GM12872 (cell line): Measurements from ENCODE around the gene SMIM11.
A peak's percentile ranks its signal among the peaks of the same experiment; 100 is the strongest.
"Not testable (repeated sequence)": the region's sequence is repeated elsewhere in the genome, so short reads cannot be mapped to it uniquely, and the experiment has no call there.

Source experiments
- TF ChIP-seq, protein P1 (sequence below): IDR thresholded peaks from 3 replicates; pipeline ENCODE4 v1.5.1; 2011; ENCODE audit warnings: low read depth, mild to moderate bottlenecking, low read length, moderate library complexity; ENCODE audit not compliant: insufficient read depth

Gene SMIM11

DNA sequence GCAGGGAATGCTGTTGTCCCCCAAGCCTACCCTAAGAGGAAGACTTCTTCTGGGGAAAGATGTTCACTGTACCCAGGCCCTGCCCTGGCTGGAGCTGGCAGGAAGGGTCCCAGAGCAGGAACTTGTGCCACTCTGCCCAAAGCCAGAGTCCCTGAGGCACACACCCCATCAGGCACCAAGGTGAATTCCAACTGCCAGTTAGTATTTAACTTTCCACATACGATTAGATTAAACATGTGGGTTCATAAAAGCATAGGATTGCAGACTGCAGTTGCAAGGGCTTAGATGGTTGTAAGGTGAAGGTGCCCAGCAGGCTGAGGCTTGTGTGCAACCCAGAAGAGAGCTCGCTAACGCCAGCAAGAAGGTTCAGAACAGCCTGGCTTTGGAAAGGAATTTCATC, 11.6 kb upstream of the SMIM11 start, which contains the start of gene KCNE2:
KCNE2 (plus strand) TSS at position 274 of the 400 bp plus-strand sequence. CDS start 6,473 bp downstream, outside the sequence.
- TF ChIP-seq, protein P1, sequence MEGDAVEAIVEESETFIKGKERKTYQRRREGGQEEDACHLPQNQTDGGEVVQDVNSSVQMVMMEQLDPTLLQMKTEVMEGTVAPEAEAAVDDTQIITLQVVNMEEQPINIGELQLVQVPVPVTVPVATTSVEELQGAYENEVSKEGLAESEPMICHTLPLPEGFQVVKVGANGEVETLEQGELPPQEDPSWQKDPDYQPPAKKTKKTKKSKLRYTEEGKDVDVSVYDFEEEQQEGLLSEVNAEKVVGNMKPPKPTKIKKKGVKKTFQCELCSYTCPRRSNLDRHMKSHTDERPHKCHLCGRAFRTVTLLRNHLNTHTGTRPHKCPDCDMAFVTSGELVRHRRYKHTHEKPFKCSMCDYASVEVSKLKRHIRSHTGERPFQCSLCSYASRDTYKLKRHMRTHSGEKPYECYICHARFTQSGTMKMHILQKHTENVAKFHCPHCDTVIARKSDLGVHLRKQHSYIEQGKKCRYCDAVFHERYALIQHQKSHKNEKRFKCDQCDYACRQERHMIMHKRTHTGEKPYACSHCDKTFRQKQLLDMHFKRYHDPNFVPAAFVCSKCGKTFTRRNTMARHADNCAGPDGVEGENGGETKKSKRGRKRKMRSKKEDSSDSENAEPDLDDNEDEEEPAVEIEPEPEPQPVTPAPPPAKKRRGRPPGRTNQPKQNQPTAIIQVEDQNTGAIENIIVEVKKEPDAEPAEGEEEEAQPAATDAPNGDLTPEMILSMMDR: no peak

DNA sequence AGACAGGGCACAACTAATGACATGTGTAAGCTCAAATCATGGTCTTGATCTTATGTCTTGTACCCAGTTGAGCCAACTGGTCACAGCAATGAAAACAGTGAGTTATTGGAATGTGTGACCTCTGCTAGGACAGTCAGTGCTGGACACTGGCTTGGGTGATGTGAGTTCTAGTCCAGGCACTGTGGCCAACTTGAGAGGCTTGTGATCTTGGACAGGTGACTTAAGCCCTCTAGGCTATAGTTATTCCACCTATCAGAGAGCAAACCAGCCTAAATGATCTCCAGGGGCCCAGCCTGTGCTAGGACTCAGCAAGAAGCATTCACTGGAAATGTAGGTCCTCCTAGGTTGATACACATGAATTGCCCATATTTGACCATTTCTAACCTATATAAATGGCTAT, 10.4 kb upstream of the SMIM11 start:
- TF ChIP-seq, protein P1: no peak

DNA sequence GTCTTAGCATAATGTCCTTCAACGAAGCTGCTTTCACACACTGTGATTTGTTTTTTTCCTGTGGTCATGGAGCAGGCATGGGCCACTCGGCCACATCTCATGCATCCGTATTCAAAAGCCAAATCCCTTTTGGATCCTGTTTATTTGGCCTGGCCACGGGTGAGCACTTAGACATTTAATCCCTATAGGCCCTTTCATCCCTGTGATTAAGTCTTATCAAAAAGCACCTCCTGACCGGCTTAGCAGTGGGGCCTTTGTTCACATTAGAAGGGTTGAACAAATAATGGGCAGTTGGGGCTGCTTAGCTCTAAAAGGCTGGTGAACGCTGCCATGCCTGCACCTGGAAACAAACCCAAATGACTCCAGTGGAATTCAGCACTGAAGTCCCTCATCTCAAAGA, 9.5 kb upstream of the SMIM11 start:
- TF ChIP-seq, protein P1: no peak

DNA sequence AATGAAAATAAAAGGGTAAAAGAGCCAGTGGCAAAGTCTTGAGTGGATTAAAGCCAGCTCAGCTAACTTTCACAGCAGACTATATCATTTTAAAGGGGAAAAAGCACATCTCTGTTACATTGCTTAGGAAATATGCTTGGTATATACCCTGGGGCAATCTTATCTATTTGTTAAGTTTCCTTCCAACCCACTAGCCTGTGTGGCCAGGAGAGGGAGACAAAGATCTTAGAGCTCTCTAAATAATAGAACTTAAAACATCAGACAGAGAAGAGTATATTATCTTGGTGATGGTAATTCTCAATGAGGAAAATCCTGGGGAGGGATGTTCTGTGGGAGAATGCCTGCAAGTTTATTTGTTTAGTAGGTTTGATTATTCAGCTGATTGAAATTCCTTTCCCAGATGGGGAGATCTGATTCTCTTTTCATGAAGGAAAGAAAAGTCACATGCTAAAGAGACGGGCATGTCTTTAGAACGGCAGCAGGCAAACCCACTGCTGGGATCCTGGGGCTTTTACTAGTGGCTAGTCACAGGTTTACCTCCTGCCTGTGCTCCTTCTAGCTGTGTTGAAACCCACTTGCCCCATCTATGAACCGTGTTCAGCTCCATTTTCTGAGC, 7.9 kb upstream of the SMIM11 start:
- TF ChIP-seq, protein P1: peak; percentile 56

DNA sequence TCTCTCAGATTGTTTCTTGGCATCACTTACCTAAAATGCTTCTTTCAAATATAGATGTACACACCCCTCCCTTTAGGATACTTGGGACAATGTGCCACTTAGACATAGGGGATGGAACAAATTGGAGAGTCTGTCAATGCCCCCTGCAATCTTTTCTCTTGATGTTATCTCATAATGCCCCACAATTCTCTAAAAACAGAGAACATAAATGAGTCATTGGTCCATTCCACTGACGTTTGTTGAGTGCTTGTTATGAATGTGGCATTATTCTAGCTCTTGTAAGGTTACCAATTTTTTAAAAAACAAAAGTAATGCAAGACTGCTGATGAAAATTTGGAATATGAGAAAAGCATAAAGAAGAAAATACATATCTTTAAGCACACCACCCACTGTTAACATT, 5.6 kb upstream of the SMIM11 start:
- TF ChIP-seq, protein P1: no peak

DNA sequence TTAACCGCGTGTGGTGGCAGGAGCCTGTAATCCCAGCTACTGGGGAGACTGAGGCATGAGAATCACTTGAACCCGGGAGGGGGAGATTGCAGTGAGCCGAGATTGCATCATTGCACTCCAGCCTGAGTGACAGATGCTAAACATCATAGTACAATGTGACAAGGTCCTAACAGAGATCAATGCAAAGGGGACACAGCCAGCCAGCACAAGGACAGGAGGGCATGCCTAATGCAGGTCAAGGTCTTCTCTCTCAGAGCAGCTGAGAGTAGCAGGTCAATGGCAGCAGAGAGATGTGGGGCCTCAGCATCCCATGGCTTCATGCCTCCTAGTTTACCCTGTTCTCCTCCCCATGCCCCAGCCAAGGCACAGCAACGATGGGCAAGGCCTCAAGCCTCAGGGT, 3.0 kb upstream of the SMIM11 start:
- TF ChIP-seq, protein P1: no peak

DNA sequence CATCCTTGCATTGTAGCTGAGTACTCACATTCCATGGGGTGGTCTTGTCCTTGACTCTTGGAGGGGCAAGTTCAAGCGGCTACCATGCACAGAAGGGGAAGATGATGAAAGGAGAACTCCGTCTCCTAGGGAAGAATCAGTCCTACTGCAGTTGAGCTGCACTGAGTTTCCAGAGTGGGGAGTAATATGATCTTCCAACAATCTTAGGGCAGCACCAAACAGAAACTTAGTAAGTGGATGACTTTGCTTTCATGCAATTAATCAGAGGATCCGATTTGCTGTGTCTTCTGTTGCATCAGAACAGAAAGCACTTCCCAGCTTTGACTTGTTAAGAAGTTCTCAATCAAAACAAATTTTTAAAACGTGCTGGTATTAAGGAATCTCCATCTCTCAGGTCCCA, 48.5 kb downstream of the SMIM11 start, which contains the start of gene SMIM34:
SMIM34 (minus strand) TSS at position 147 of the 400 bp plus-strand sequence; CDS start at position 35, 112 bp downstream.
- TF ChIP-seq, protein P1: not testable (repeated sequence)
